ENCODE results near the gene TRMT6. TPM values are rescaled to one million over a fixed set of nuclear protein-coding genes. Genes with fewer than 3 reads are reported as not detected.

TRMT6 gene
- total and polyA plus RNA-seq, 8 donors: 7.3 to 14.5 (median 12.3) TPM

DNA sequence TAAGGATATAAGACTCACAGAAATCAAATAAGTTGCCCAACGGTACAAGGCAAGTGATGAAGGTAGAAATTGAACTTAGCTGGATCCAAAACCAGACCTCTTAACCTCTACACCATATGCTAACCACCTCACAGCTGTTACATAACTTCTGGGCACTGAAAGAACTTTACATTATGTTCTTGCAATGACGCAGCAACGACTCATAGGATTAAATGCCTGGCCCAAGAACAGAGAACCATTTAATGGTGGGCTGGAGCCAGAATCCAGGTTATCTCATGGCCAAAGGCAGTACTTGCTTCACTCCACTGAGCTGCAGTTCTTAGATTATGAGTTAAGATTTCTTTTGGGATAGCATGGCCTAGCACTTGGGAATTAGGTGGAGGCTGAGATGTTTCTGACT, 4.4 kb downstream of the TRMT6 start:
- H3K27ac ChIP-seq: no peak overlapping the region
- peaks cover 0 to 74% of the 10 kb centered on the region in 2 donors for H3K36me3 ChIP-seq
- no peak for DNase-seq
- intact Hi-C loops (cut with DNase I): no loop called here
- H3K4me3 ChIP-seq: no peak overlapping the region
- H3K4me1 ChIP-seq: peaks cover 8 to 50% of the 10 kb centered on the region in 2 donors
- H3K9me3 ChIP-seq: no peaks in the 10 kb centered on the region
- TF ChIP-seq, protein P1, sequence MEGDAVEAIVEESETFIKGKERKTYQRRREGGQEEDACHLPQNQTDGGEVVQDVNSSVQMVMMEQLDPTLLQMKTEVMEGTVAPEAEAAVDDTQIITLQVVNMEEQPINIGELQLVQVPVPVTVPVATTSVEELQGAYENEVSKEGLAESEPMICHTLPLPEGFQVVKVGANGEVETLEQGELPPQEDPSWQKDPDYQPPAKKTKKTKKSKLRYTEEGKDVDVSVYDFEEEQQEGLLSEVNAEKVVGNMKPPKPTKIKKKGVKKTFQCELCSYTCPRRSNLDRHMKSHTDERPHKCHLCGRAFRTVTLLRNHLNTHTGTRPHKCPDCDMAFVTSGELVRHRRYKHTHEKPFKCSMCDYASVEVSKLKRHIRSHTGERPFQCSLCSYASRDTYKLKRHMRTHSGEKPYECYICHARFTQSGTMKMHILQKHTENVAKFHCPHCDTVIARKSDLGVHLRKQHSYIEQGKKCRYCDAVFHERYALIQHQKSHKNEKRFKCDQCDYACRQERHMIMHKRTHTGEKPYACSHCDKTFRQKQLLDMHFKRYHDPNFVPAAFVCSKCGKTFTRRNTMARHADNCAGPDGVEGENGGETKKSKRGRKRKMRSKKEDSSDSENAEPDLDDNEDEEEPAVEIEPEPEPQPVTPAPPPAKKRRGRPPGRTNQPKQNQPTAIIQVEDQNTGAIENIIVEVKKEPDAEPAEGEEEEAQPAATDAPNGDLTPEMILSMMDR (IDR thresholded peaks at IDR 0.05): no peak
- no peaks in the 10 kb centered on the region for H3K27me3 ChIP-seq
- ATAC-seq: no peak

DNA sequence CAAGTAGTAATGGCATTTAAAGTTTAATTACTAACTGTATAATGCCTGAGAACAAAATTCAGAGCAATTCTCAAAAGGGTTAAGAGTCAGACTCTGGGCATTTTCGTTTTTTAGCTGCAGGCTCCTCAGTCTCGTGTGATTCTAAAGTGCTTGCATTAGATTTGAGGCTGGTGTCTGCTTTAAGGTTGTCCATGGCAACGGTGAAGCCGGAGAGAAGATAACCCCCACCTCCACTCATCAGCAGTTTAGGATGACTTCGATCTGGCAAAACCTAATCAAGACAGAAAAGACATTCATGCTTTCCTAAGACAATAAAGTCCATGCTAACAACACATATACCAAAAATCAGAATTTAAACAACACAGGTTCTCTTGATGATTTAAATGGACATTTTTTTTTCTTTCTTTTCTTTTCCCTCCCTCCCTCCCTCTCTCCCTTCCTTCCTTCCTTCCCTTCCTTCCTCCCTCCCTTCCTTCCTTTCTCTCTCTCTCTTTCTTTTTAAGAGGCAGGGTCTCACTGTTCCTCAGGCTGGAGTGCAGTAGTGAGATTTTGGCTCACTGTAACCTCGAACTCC, 11.8 kb downstream of the TRMT6 start:
- intact Hi-C loops (cut with DNase I): no loop called here
- DNase-seq (no peak), ATAC-seq (no peak)
- H3K27me3 ChIP-seq: no peaks in the 10 kb centered on the region
- H3K36me3 ChIP-seq: peaks cover 0 to 66% of the 10 kb centered on the region in 2 donors
- H3K27ac ChIP-seq: no peak overlapping the region
- no peak overlapping the region for H3K4me3 ChIP-seq
- no peaks in the 10 kb centered on the region for H3K9me3 ChIP-seq
- TF ChIP-seq, protein P1 (IDR thresholded peaks at IDR 0.05): no peak
- no peaks in the 10 kb centered on the region for H3K4me1 ChIP-seq

DNA sequence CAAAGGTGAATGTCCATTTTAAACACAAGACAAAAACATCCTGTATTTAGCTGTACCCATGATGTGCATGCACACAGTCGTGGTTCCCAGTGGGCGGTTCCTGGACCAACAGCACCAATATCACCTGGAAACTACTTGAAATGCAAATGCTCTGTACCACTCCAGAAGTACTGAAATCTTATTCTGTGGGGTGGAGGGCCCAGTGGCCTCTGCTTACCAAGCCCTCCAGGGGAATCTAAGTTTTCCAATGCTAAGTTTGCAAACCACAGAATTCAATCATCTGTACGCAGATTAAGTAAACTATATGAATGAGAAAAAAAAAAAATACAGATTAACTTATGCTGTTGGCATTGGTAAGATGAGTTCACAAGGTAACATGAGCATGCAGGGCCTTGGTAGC, 14.1 kb downstream of the TRMT6 start:
- DNase-seq: no peak
- H3K4me3 ChIP-seq: no peak overlapping the region
- H3K9me3 ChIP-seq: no peaks in the 10 kb centered on the region
- no peaks in the 10 kb centered on the region for H3K27me3 ChIP-seq
- intact Hi-C loops (cut with DNase I): no loop called here
- H3K4me1 ChIP-seq: no peaks in the 10 kb centered on the region
- no peak overlapping the region for H3K27ac ChIP-seq
- H3K36me3 ChIP-seq: peaks cover 0 to 43% of the 10 kb centered on the region in 2 donors
- TF ChIP-seq, protein P1 (IDR thresholded peaks at IDR 0.05): no peak
- ATAC-seq: no peak

DNA sequence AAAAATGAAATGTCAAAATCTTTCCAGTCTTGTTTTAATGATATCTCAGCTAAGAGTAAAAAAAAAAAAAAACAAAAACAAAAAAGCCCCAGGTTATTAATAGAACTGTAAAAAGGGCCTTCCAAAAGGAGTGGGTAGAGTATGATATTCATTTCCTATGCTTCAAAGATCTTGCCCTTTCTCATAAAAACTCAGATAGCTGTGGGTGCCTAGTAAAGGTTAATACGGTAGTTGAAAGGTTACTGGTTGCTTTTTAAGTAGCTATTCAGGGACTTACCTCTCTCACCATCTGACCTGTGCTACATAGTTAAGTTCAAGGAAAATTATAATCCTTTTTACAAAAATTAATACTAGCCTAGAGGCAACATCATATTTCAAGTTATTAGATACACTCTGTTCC, 14.9 kb downstream of the TRMT6 start:
- ATAC-seq (no peak), DNase-seq (no peak)
- Histone ChIP-seq H3K27ac (no peak overlapping the region), H3K9me3 (no peaks in the 10 kb centered on the region), H3K27me3 (no peaks in the 10 kb centered on the region), H3K4me1 (no peaks in the 10 kb centered on the region), H3K36me3 (peaks cover 0 to 35% of the 10 kb centered on the region in 2 donors), H3K4me3 (no peak overlapping the region)
- TF ChIP-seq, protein P1 (IDR thresholded peaks at IDR 0.05): no peak
- intact Hi-C loops (cut with DNase I): no loop called here

DNA sequence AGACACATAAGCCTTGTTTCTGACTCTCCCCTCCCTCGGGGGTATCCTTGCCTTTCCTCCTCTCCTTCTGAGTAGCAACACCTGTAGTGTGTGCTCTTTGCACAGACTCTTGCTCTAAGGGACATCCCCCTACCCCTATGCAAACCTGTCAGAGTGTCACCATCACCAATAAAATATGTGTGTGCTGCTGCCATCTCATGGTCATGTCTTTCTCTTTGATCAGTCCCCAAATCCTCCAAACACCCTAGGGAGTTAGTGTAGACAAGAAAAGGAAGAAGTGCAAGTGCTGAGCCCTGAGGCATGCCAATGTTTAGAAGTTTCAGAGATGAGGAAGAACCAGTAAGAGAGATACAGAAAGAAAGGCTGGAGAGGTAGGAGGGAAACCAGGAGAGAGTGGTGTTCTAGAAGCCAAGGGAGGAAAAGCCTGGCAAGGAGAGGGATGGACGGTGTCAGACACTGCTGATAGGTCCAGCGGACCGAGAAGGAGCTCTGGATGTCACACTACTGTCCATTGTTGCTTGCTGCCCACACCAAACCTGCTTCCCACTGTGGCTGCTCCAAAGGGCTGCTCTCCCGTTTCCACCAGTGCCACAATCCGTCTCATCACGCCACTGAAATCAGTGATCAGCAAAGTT, 16.4 kb downstream of the TRMT6 start:
- H3K36me3 ChIP-seq: peaks cover 0 to 20% of the 10 kb centered on the region in 2 donors
- H3K27ac ChIP-seq: no peak overlapping the region
- ATAC-seq: no peak
- DNase-seq: no peak
- no peak overlapping the region for H3K4me3 ChIP-seq
- intact Hi-C loops (cut with DNase I): no loop called here
- TF ChIP-seq, protein P1 (IDR thresholded peaks at IDR 0.05): no peak
- no peaks in the 10 kb centered on the region for H3K4me1 ChIP-seq
- H3K9me3 ChIP-seq: no peaks in the 10 kb centered on the region
- H3K27me3 ChIP-seq: no peaks in the 10 kb centered on the region

Data from left lung (tissue), 10 donors.